T follicular helper cell (primary cell): ENCODE data around the gene NSUN5.
A peak's percentile ranks its signal among the peaks of the same experiment; 100 is the strongest.
"Not testable (repeated sequence)": the region's sequence is repeated elsewhere in the genome, so short reads cannot be mapped to it uniquely, and the experiment has no call there.

Experiments
- DNase-seq: peaks from one replicate; pipeline ENCODE4 v3.0.0-alpha.2; 2020; ENCODE audit warnings: low read depth
- total RNA-seq, 2 experiments: gene quantifications; one replicate each; lab custom pipeline; 2026; lab: John Stamatoyannopoulos, UW

NSUN5 gene
- 51.6 to 65.2 reads per million in 2 experiments for total RNA-seq

GRCh38 chr7:73308665-73309214, at the start of gene NSUN5:
TSS of gene NSUN5 (minus strand) at chr7:73308826. CDS start at chr7:73308790, 36 bp downstream.
- DNase-seq: peak; percentile 82

GRCh38 chr7:73356159-73356558, 47.5 kb upstream of the NSUN5 start:
- DNase-seq: no peak

- no peak for DNase-seq
Observed at GRCh38 chr7:73354821-73355220, 46.2 kb upstream of the NSUN5 start.

- DNase-seq: no peak
Observed at GRCh38 chr7:73354196-73354595, 45.6 kb upstream of the NSUN5 start.

- no peak for DNase-seq
Observed at GRCh38 chr7:73353243-73353642, 44.6 kb upstream of the NSUN5 start.

GRCh38 chr7:73352784-73353183, 44.2 kb upstream of the NSUN5 start:
- no peak for DNase-seq

GRCh38 chr7:73351447-73352167, 43.0 kb upstream of the NSUN5 start:
- no peak for DNase-seq

- no peak for DNase-seq
Observed at GRCh38 chr7:73350306-73351068, 41.9 kb upstream of the NSUN5 start.

GRCh38 chr7:73349763-73350162, 41.1 kb upstream of the NSUN5 start:
- no peak for DNase-seq

GRCh38 chr7:73345951-73346350, 37.3 kb upstream of the NSUN5 start:
- no peak for DNase-seq

GRCh38 chr7:73345538-73345937, 36.9 kb upstream of the NSUN5 start:
- DNase-seq: no peak

GRCh38 chr7:73343671-73344380, 35.2 kb upstream of the NSUN5 start:
- no peak for DNase-seq

- no peak for DNase-seq
Observed at GRCh38 chr7:73342645-73343044, 34.0 kb upstream of the NSUN5 start.

- no peak for DNase-seq
Observed at GRCh38 chr7:73341877-73342276, 33.3 kb upstream of the NSUN5 start.

GRCh38 chr7:73340514-73340913, 31.9 kb upstream of the NSUN5 start:
- no peak for DNase-seq

GRCh38 chr7:73338321-73338720, 29.7 kb upstream of the NSUN5 start:
- DNase-seq: no peak

- DNase-seq: no peak
Observed at GRCh38 chr7:73332447-73332846, 23.8 kb upstream of the NSUN5 start.

- DNase-seq: no peak
Observed at GRCh38 chr7:73330772-73331171, 22.1 kb upstream of the NSUN5 start.

GRCh38 chr7:73329861-73330581, 21.4 kb upstream of the NSUN5 start:
- DNase-seq: no peak

- DNase-seq: no peak
Observed at GRCh38 chr7:73328696-73329095, 20.1 kb upstream of the NSUN5 start.

GRCh38 chr7:73327922-73328321, 19.3 kb upstream of the NSUN5 start, which contains the start of the genes FKBP6 and TRIM50:
TSS of gene FKBP6 (plus strand) at chr7:73328161. CDS start at chr7:73328429, 268 bp downstream.
TSS of gene TRIM50 (minus strand) at chr7:73328082. CDS start at chr7:73324787, 3,295 bp downstream.
- DNase-seq: not testable (repeated sequence)
